ENCODE results near the gene ADAM8.

GRCh38 chr10:133268532-133268931 is 8.1 kb downstream of the ADAM8 start:
- TF ChIP-seq CTCF (IDR thresholded peaks at IDR 0.05) (no peak), POLR2A (IDR thresholded peaks at IDR 0.05) (no peak)

Measured in body of pancreas (tissue), 4 donors.